Measurements from ENCODE around the gene DMRT2. TPM values are rescaled to one million over a fixed set of nuclear protein-coding genes. Genes with fewer than 3 reads are reported as not detected.

Gene DMRT2
- total and polyA plus RNA-seq, 2 donors (not counting 3 experiments of a cell fraction or from before 2014, with no cell fraction given): not detected

DNA sequence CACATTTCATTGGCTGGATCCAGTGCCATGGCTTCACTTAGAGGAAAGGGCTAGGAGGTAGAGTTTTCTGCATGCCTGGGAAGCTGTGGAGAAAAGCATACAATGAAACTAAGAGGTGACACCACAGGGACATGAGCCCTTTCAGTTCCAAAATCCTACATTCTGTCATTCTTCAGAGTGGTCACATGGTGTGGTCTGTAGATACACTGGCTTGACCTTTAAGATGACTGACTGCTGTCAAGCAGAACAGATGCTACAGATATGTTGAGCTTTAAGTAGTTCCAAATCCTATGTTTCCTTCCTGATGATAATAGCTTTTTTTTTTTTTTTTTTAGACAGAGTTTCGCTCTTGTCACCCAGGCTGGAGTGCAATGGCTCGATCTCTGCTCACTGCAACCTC is 47.5 kb upstream of the DMRT2 start:
- TF ChIP-seq GATA2 (IDR thresholded peaks at IDR 0.05; ENCODE audit: insufficient read depth, insufficient read length, low read depth, low read length): no peak
- no peak for TF ChIP-seq JUN (IDR thresholded peaks at IDR 0.05; ENCODE audit: borderline replicate concordance, insufficient read depth, insufficient read length, low read depth)
- TF ChIP-seq POLR2AphosphoS5 (IDR thresholded peaks at IDR 0.05; ENCODE audit: insufficient read depth, low read depth, low read length): no peak
- TF ChIP-seq, protein P1, sequence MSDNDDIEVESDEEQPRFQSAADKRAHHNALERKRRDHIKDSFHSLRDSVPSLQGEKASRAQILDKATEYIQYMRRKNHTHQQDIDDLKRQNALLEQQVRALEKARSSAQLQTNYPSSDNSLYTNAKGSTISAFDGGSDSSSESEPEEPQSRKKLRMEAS (IDR thresholded peaks at IDR 0.05; ENCODE audit: insufficient read depth, insufficient read length): no peak
- TF ChIP-seq, protein P2, sequence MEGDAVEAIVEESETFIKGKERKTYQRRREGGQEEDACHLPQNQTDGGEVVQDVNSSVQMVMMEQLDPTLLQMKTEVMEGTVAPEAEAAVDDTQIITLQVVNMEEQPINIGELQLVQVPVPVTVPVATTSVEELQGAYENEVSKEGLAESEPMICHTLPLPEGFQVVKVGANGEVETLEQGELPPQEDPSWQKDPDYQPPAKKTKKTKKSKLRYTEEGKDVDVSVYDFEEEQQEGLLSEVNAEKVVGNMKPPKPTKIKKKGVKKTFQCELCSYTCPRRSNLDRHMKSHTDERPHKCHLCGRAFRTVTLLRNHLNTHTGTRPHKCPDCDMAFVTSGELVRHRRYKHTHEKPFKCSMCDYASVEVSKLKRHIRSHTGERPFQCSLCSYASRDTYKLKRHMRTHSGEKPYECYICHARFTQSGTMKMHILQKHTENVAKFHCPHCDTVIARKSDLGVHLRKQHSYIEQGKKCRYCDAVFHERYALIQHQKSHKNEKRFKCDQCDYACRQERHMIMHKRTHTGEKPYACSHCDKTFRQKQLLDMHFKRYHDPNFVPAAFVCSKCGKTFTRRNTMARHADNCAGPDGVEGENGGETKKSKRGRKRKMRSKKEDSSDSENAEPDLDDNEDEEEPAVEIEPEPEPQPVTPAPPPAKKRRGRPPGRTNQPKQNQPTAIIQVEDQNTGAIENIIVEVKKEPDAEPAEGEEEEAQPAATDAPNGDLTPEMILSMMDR (IDR thresholded peaks at IDR 0.05; ENCODE audit: extremely low read depth in 1 of 2, insufficient read depth in 1 of 2, low read depth in 1 of 2, low read length in 2 of 2): no peak
- TF ChIP-seq MYC (IDR thresholded peaks at IDR 0.05; ENCODE audit: low read depth, low read length): no peak
- no peak for TF ChIP-seq POLR2A (IDR thresholded peaks at IDR 0.05; ENCODE audit: low read depth, low read length)
- TF ChIP-seq FOS (IDR thresholded peaks at IDR 0.05; ENCODE audit: borderline replicate concordance, insufficient read depth, low read length): no peak
- TF ChIP-seq EZH2 (IDR thresholded peaks at IDR 0.05; ENCODE audit: borderline replicate concordance, low read depth, low read length, severe bottlenecking): no peak
- Histone ChIP-seq H3K27me3 (ENCODE audit: control insufficient read depth in 2 of 2, insufficient read depth in 2 of 2, low read length in 2 of 2) (no peaks in the 10 kb centered on the region), H3K4me2 (ENCODE audit: insufficient read depth, low read length) (no peak overlapping the region), H3K27ac (ENCODE audit: insufficient read depth, low read depth, low read length) (no peak overlapping the region), H3K9me3 (replicated peaks; ENCODE audit: control insufficient read depth, insufficient read depth, low read length) (no peaks in the 10 kb centered on the region), H3K4me1 (ENCODE audit: control insufficient read depth, extremely low read depth, insufficient read depth, low read length) (no peaks in the 10 kb centered on the region), H2AFZ (ENCODE audit: low read depth, low read length) (no peak overlapping the region), H4K20me1 (replicated peaks; ENCODE audit: control insufficient read depth, extremely low read depth, insufficient read depth, low read length) (no peaks in the 10 kb centered on the region), H3K79me2 (ENCODE audit: control insufficient read depth, insufficient read depth, low read length) (no peaks in the 10 kb centered on the region), H3K9ac (replicated peaks; ENCODE audit: extremely low read depth, insufficient read depth, low read length) (no peak overlapping the region), H3K9me1 (replicated peaks; ENCODE audit: control insufficient read depth, extremely low read depth, insufficient read depth, low read length) (no peaks in the 10 kb centered on the region), H3K36me3 (ENCODE audit: control insufficient read depth in 2 of 2, extremely low read depth in 1 of 2, insufficient read depth in 2 of 2, low read length in 2 of 2) (no peaks in the 10 kb centered on the region), H3K4me3 (replicated peaks in 1 of 3; ENCODE audit: insufficient read depth in 1 of 3, low read depth in 1 of 3, low read length in 3 of 3) (no peak overlapping the region)
- FAIRE-seq (no peak), DNase-seq (ENCODE audit: low read depth, low spot score) (no peak)
- CTCF ChIA-PET: interaction anchor here (0.8 to 1.4 kb wide), 3 partner anchors 238 to 652 kb away, joined by 3 to 5 read pairs (median 3); no protein-coding TSS in a partner anchor
- BruUV-seq (replicated peaks): no TSS peak
- POLR2A ChIA-PET: no interaction called here
- intact Hi-C loops (cut with micrococcal nuclease): no loop called here
- dilution Hi-C loops (cut with MboI; ENCODE audit: extremely low pct_ligation_motif_present, low sequenced_read_pairs): no loop called here
